Smooth muscle cell (in vitro differentiated cells): ENCODE measurements around the gene LAPTM4A. TPM values are rescaled to one million over a fixed set of nuclear protein-coding genes. Genes with fewer than 3 reads are reported as not detected.

Experiments
- DNase-seq: peaks from one replicate; lab custom pipeline; 2025; ENCODE audit not compliant: unreplicated experiment; lab: John Stamatoyannopoulos, UW
- H2AFZ ChIP-seq: fragments of 200-600 bp; sonication (generic); 2 replicates; pipeline ENCODE4 v1.6.0; 2016; ENCODE audit warnings: antibody characterized with exemption, low read depth, mild to moderate bottlenecking
- H3F3A ChIP-seq: fragments of 200-600 bp; sonication (generic); 2 replicates; pipeline ENCODE4 v1.6.0; 2017; ENCODE audit warnings: antibody characterized with exemption, low read depth
- H3K27ac ChIP-seq: fragments of 200-600 bp; sonication (generic); 2 replicates; pipeline ENCODE4 v1.5.1; 2016; ENCODE audit warnings: low read depth, mild to moderate bottlenecking
- H3K27me3 ChIP-seq: fragments of 200-600 bp; sonication (generic); 2 replicates; pipeline ENCODE4 v1.6.1; 2016; ENCODE audit warnings: low read depth, mild to moderate bottlenecking
- H3K36me3 ChIP-seq: fragments of 200-600 bp; sonication (generic); 2 replicates; pipeline ENCODE4 v1.5.1; 2016; ENCODE audit warnings: low read depth
- H3K4me1 ChIP-seq: fragments of 200-600 bp; sonication (generic); 2 replicates; pipeline ENCODE4 v1.5.1; 2016; ENCODE audit warnings: low read depth
- H3K4me2 ChIP-seq: fragments of 200-600 bp; sonication (generic); 2 replicates; pipeline ENCODE4 v1.6.0; 2016; ENCODE audit warnings: mild to moderate bottlenecking
- H3K4me3 ChIP-seq: fragments of 200-600 bp; sonication (generic); 2 replicates; pipeline ENCODE4 v1.5.1; 2016; ENCODE audit warnings: mild to moderate bottlenecking
- H3K79me2 ChIP-seq: fragments of 200-600 bp; sonication (generic); 2 replicates; pipeline ENCODE4 v1.6.0; 2016; ENCODE audit warnings: low read depth, mild to moderate bottlenecking
- H3K9ac ChIP-seq: fragments of 200-600 bp; sonication (generic); 2 replicates; pipeline ENCODE4 v1.6.0; 2016; ENCODE audit warnings: low read depth
- H3K9me3 ChIP-seq: fragments of 200-600 bp; sonication (generic); replicated peaks from 2 replicates; pipeline ENCODE4 v1.5.1; 2016; ENCODE audit warnings: low read depth
- H4K20me1 ChIP-seq: fragments of 200-600 bp; sonication (generic); 2 replicates; pipeline ENCODE4 v1.6.0; 2016; ENCODE audit warnings: low read depth
- WGBS: methylation state at CpG from one replicate; pipeline ENCODE4 v1.1.7; 2016; ENCODE audit warnings: low lambda C conversion rate; 5-methylcytosine and 5-hydroxymethylcytosine counted together
- polyA plus RNA-seq: library from polyadenylated mRNA; unstranded; fragments of >200 nt; fragmentation: Nextera tagmentation; extraction: Ambion mirVana; gene quantifications from 2 replicates; pipeline ENCODE4 v1.2.1, GENCODE V29; 2016
- total RNA-seq: library from RNA; depleted of rRNA; stranded (reverse); fragments of >200 nt; gene quantifications from 2 replicates; pipeline ENCODE4 v1.2.3, GENCODE V29; 2014
- TF ChIP-seq, protein P1 (sequence below): fragments of 200-600 bp; sonication (generic); IDR thresholded peaks from 2 replicates; pipeline ENCODE4 v1.5.1; 2017; ENCODE audit warnings: borderline replicate concordance, mild to moderate bottlenecking, antibody characterized with exemption; ENCODE audit not compliant: insufficient read depth, poor library complexity, severe bottlenecking

The LAPTM4A gene
- total and polyA plus RNA-seq, 2 experiments from 2014 or later = 423 to 466 TPM

DNA sequence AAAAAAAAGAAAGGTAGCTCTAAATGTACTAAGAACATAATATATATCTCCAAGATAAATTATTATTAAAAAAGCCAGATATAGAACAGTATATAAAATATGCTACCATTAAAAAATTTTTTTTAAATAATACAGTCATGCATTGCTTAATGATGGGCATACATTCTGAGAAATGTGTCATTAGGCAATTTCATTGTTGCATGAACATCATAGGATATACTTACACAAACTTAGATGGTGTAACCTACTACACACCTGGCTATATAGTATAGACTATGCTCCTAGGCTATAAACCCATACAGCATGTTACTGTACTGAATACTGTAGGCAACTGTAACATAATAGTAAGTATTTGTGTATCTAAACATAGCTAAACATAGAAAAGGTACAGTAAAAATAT lies 18.3 kb upstream of the LAPTM4A start:
- H3K27ac ChIP-seq = no peak overlapping the region
- H3K79me2 ChIP-seq = no peaks in the 10 kb centered on the region
- DNase-seq = no peak
- peaks cover 14% of the 10 kb centered on the region for H3F3A ChIP-seq
- H3K4me2 ChIP-seq = no peak overlapping the region
- H3K27me3 ChIP-seq = no peaks in the 10 kb centered on the region
- TF ChIP-seq, protein P1, sequence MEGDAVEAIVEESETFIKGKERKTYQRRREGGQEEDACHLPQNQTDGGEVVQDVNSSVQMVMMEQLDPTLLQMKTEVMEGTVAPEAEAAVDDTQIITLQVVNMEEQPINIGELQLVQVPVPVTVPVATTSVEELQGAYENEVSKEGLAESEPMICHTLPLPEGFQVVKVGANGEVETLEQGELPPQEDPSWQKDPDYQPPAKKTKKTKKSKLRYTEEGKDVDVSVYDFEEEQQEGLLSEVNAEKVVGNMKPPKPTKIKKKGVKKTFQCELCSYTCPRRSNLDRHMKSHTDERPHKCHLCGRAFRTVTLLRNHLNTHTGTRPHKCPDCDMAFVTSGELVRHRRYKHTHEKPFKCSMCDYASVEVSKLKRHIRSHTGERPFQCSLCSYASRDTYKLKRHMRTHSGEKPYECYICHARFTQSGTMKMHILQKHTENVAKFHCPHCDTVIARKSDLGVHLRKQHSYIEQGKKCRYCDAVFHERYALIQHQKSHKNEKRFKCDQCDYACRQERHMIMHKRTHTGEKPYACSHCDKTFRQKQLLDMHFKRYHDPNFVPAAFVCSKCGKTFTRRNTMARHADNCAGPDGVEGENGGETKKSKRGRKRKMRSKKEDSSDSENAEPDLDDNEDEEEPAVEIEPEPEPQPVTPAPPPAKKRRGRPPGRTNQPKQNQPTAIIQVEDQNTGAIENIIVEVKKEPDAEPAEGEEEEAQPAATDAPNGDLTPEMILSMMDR = no peak
- no peak overlapping the region for H3K4me3 ChIP-seq
- no peaks in the 10 kb centered on the region for H3K9me3 ChIP-seq
- H3K36me3 ChIP-seq = no peaks in the 10 kb centered on the region
- no peaks in the 10 kb centered on the region for H4K20me1 ChIP-seq
- peaks cover 18% of the 10 kb centered on the region for H3K4me1 ChIP-seq
- no peak overlapping the region for H2AFZ ChIP-seq
- no peak overlapping the region for H3K9ac ChIP-seq

DNA sequence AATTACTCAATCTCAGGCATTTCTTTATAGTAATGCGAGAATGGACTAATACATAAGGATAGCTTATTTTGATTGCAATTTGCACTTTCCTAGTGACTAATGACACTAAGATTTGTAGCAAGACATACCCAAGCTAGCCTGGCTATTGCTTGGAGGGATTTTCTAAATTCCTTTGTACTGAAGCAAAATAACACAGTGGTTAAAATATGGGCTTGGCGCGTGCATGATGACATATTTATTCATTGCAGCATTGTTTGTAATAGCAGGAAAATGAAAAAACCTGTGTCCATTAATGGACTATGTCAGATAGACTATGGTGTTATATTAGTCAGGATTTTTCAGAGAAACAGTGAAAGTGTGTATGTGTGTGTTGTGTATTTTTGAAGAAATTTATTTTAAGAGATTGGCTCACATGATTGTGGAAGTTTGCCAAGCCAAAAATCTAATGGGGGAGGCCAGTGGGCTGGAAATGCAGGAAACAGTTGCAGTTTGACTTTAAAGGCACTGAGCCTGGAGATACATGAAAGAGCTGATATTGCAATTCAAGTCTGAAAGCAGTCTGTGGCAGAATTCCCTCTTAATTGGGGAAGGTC lies 16.7 kb upstream of the LAPTM4A start:
- H2AFZ ChIP-seq = no peak overlapping the region
- TF ChIP-seq, protein P1 = no peak
- no peaks in the 10 kb centered on the region for H3K9me3 ChIP-seq
- peaks cover 22% of the 10 kb centered on the region for H3F3A ChIP-seq
- H3K4me1 ChIP-seq = peaks cover 18% of the 10 kb centered on the region
- no peaks in the 10 kb centered on the region for H4K20me1 ChIP-seq
- no peaks in the 10 kb centered on the region for H3K27me3 ChIP-seq
- no peaks in the 10 kb centered on the region for H3K36me3 ChIP-seq
- H3K4me3 ChIP-seq = no peak overlapping the region
- peak overlapping the region; percentile 79 for H3K27ac ChIP-seq
- H3K79me2 ChIP-seq = no peaks in the 10 kb centered on the region
- H3K9ac ChIP-seq = no peak overlapping the region
- WGBS = 19% methylated on average over 3 of the region's 3 CpGs
- no peak for DNase-seq
- H3K4me2 ChIP-seq = peak overlapping the region; percentile 49

DNA sequence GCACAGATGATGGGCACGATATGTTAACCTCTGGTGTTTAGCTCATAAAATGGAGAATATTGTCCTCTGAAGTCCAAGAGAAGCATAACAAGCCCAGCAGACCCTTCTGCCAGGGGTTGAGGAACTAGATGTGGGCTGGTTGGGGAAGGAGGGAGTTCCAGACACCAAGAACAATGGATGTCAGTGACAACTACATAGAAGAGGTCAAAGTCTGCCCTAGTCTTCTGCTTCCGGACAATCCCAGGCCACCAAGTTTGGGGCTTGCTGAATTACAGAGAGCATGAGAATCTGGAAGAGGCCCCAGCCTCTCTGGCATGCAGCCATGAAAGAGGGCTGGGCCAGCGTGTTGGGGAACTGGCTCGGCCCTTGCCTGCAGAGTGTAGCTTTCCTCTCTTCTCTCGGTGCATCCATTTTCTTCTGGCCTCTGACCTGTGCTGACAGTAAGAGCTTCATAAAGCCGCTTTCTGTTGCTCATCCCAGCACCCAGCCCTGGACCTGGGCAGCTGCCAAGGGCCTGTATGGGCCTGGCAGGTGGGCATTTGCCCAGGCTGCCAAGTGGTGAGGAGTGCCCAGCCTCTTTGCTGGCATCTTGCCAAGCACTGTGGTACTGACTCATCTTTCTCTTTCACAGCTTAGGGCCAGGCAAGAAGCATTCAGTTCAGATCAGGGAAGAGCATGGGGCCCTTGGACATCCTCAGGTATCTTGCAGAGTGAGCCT lies 14.6 kb upstream of the LAPTM4A start:
- Histone ChIP-seq H3F3A (peaks cover 28% of the 10 kb centered on the region), H2AFZ (no peak overlapping the region), H3K9me3 (no peaks in the 10 kb centered on the region), H3K4me1 (peaks cover 2% of the 10 kb centered on the region), H3K4me2 (no peak overlapping the region), H3K9ac (no peak overlapping the region), H3K4me3 (no peak overlapping the region), H3K27ac (no peak overlapping the region), H3K27me3 (no peaks in the 10 kb centered on the region), H3K36me3 (no peaks in the 10 kb centered on the region), H3K79me2 (no peaks in the 10 kb centered on the region), H4K20me1 (no peaks in the 10 kb centered on the region)
- TF ChIP-seq, protein P1 = no peak
- no peak for DNase-seq
- 82% methylated on average over 6 of the region's 6 CpGs for WGBS

DNA sequence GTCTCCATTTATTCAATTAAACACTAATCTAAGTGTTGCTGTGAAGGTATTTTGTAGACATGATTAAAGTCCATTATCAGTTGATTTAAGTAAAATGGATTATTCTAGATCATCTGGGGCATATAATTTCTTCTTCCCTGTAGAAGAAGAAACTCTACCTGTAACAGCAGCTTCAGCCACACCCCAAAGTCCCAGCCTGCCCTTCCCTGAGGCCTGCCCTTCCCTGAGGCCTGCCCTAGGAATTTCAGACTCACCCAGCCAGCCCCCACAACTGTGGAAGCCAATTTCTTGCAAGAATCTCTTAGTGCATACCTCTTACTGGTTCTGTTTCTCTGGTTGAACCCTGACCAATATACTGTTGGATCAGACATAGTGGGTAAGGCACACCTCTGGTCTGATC lies 13.4 kb upstream of the LAPTM4A start:
- Histone ChIP-seq H4K20me1 (no peaks in the 10 kb centered on the region), H3K4me2 (no peak overlapping the region), H2AFZ (no peak overlapping the region), H3K9me3 (no peaks in the 10 kb centered on the region), H3F3A (peaks cover 23% of the 10 kb centered on the region), H3K4me1 (peaks cover 7% of the 10 kb centered on the region), H3K79me2 (no peaks in the 10 kb centered on the region), H3K27ac (peak overlapping the region; percentile 97), H3K4me3 (no peak overlapping the region), H3K36me3 (no peaks in the 10 kb centered on the region), H3K27me3 (no peaks in the 10 kb centered on the region), H3K9ac (no peak overlapping the region)
- DNase-seq = no peak
- TF ChIP-seq, protein P1 = no peak
